HCT116 (cell line): ENCODE measurements around the gene PLCD4. TPM values are rescaled to one million over a fixed set of nuclear protein-coding genes. Genes with fewer than 3 reads are reported as not detected.

Source experiments
- ATAC-seq: fragments of 200-7000 bp; cut with Tn5 transposase; 2 replicates; pipeline ENCODE4 v1.9.1; 2020; ENCODE audit warnings: mild to moderate bottlenecking, moderate library complexity
- Bru-seq: library from RNA; stranded (reverse); fragments of 400-500 nt; gene quantifications from one replicate; lab custom pipeline; 2021; lab: Mats Ljungman, UMichigan
- BruChase-seq, 2 experiments: library from RNA; stranded (reverse); fragments of 400-500 nt; gene quantifications; one replicate each; lab custom pipeline; 2021; lab: Mats Ljungman, UMichigan
- BruUV-seq: library from RNA; stranded (reverse); fragments of 400-500 nt; replicated peaks from 2 replicates; lab custom pipeline; 2021; lab: Mats Ljungman, UMichigan
- CTCF ChIA-PET: fragments of 300-600 bp; sonication (Branson Sonifier 250); formaldehyde crosslinking; loops from one replicate; lab custom pipeline; 2021; ENCODE audit warnings: antibody characterized with exemption; lab: Charles Lee
- POLR2A ChIA-PET: fragments of 300-600, 350-600 bp; sonication (Branson Sonifier 250); formaldehyde crosslinking; loops from one replicate; lab custom pipeline; 2021; ENCODE audit warnings: antibody characterized with exemption; lab: Charles Lee
- RAD21 ChIA-PET, 2 experiments: fragments of 300-600 bp; sonication (Branson Sonifier 250); formaldehyde crosslinking; loops; one replicate each; lab custom pipeline; 2023; ENCODE audit warnings: low total read pairs in 2 of 2; ENCODE audit not compliant: uncharacterized antibody in 2 of 2, unreplicated experiment in 2 of 2, low non-redundant PET in 1 of 2; lab: Charles Lee
- DNase-seq: peaks from one replicate; pipeline ENCODE4 v3.0.0-alpha.2; 2010; ENCODE audit warnings: low read depth, low spot score
- H2AFZ ChIP-seq: fragments of 200-600 bp; shearing (Covaris generic), sonication (generic); 2 replicates; pipeline ENCODE4 v1.6.1; 2017; ENCODE audit warnings: low read depth, mixed run types, mixed read lengths, antibody characterized with exemption, low read length; ENCODE audit not compliant: poor library complexity, severe bottlenecking
- H3K27ac ChIP-seq: 2 replicates; pipeline ENCODE4 v1.5.1; 2012; ENCODE audit warnings: low read depth, low read length
- H3K27me3 ChIP-seq: fragments of 200-600 bp; sonication (generic); 2 replicates; pipeline ENCODE4 v1.6.1; 2016; ENCODE audit warnings: mixed run types, low read length, mixed read lengths; ENCODE audit not compliant: insufficient read depth
- H3K36me3 ChIP-seq, 2 experiments: fragments of 200-500 bp in 1 of 2; fragments of 200-600 bp in 1 of 2; sonication (Bioruptor generic) in 1 of 2; sonication (generic) in 1 of 2; 2 replicates each; pipeline versions ENCODE4 v1.5.1 to v1.6.1; 2014 to 2016; ENCODE audit warnings: low read length in 2 of 2, inconsistent platforms in 1 of 2, mixed read lengths in 1 of 2, mixed run types in 1 of 2; ENCODE audit not compliant: insufficient read depth in 2 of 2, control insufficient read depth in 1 of 2
- H3K4me1 ChIP-seq, 2 experiments: fragments of 200-600 bp in 1 of 2; sonication (generic) in 1 of 2; 2 replicates each; pipeline versions ENCODE4 v1.5.1 to v1.6.1; 2012 to 2017; ENCODE audit warnings: low read length in 2 of 2, inconsistent platforms in 1 of 2, mild to moderate bottlenecking in 1 of 2, mixed read lengths in 1 of 2, mixed run types in 1 of 2, moderate library complexity in 1 of 2; ENCODE audit not compliant: insufficient read depth in 2 of 2, control insufficient read depth in 1 of 2
- H3K4me2 ChIP-seq: fragments of 200-600 bp; sonication (generic); 2 replicates; pipeline ENCODE4 v1.6.1; 2017; ENCODE audit warnings: mixed run types, low read length, mixed read lengths
- H3K4me3 ChIP-seq, 2 experiments: fragments of 200-600 bp in 1 of 2; sonication (generic) in 1 of 2; replicated peaks in 1 of 2; 2 replicates each; pipeline ENCODE4 v1.5.1; 2011 to 2016; ENCODE audit warnings: low read length in 2 of 2, control low read depth in 1 of 2, low read depth in 1 of 2, mild to moderate bottlenecking in 1 of 2, mixed read lengths in 1 of 2, mixed run types in 1 of 2
- H3K79me2 ChIP-seq: fragments of 200-600 bp; sonication (generic); 2 replicates; pipeline ENCODE4 v1.6.1; 2017; ENCODE audit warnings: mild to moderate bottlenecking, mixed run types, low read length, moderate library complexity, mixed read lengths; ENCODE audit not compliant: insufficient read depth
- H3K9ac ChIP-seq: fragments of 200-600 bp; sonication (generic); 2 replicates; pipeline ENCODE4 v1.6.1; 2016; ENCODE audit warnings: low read length, mixed read lengths
- H3K9me2 ChIP-seq: fragments of 200-600 bp; sonication (generic), shearing (Covaris generic); 2 replicates; pipeline ENCODE4 v1.6.1; 2017; ENCODE audit warnings: mixed run types, mild to moderate bottlenecking, moderate library complexity; ENCODE audit not compliant: insufficient read depth
- H3K9me3 ChIP-seq, 2 experiments: fragments of 200-500 bp in 1 of 2; fragments of 200-600 bp in 1 of 2; sonication (Bioruptor generic) in 1 of 2; sonication (generic) in 1 of 2; 2 replicates each; pipeline ENCODE4 v1.6.1; 2014 to 2017; ENCODE audit warnings: low read length in 2 of 2, mixed read lengths in 2 of 2, inconsistent platforms in 1 of 2, low read depth in 1 of 2, mild to moderate bottlenecking in 1 of 2, mixed run types in 1 of 2, moderate library complexity in 1 of 2; ENCODE audit not compliant: control insufficient read depth in 1 of 2, insufficient read depth in 1 of 2
- H4K20me1 ChIP-seq: fragments of 200-600 bp; sonication (generic), shearing (Covaris generic); 2 replicates; pipeline ENCODE4 v1.6.1; 2017; ENCODE audit warnings: mixed run types, mild to moderate bottlenecking, moderate library complexity; ENCODE audit not compliant: insufficient read depth
- ATF3 ChIP-seq: IDR thresholded peaks from 2 replicates; pipeline ENCODE4 v1.6.1; 2012
- CBX3 ChIP-seq: IDR thresholded peaks from 2 replicates; pipeline ENCODE4 v1.6.1; 2012; ENCODE audit warnings: low read depth
- CTCF ChIP-seq, 3 experiments: fragments of 200-600 bp in 1 of 3; sonication (generic) in 1 of 3; IDR thresholded peaks in 2 of 3; conservative IDR thresholded peaks in 1 of 3; 2 replicates each; pipeline ENCODE4 v1.5.1; 2012 to 2017; ENCODE audit warnings: low read depth in 2 of 3, low read length in 2 of 3, antibody characterized with exemption in 1 of 3, borderline replicate concordance in 1 of 3, control low read depth in 1 of 3, mild to moderate bottlenecking in 1 of 3, mixed read lengths in 1 of 3, mixed run types in 1 of 3, moderate library complexity in 1 of 3; ENCODE audit not compliant: insufficient read depth in 1 of 3
- EGR1 ChIP-seq: IDR thresholded peaks from 2 replicates; pipeline ENCODE4 v1.6.1; 2012; ENCODE audit warnings: low read depth
- ELF1 ChIP-seq: IDR thresholded peaks from 2 replicates; pipeline ENCODE4 v1.6.1; 2012; ENCODE audit warnings: low read depth, borderline replicate concordance
- EZH2phosphoT487 ChIP-seq: fragments of 200-600 bp; IDR thresholded peaks from 2 replicates; pipeline ENCODE4 v1.6.1; 2018; ENCODE audit warnings: antibody characterized with exemption, borderline replicate concordance
- FOSL1 ChIP-seq: IDR thresholded peaks from 2 replicates; pipeline ENCODE4 v1.6.1; 2012; ENCODE audit warnings: low read depth
- POLR2A ChIP-seq: IDR thresholded peaks from 2 replicates; pipeline ENCODE4 v1.7.0; 2011; ENCODE audit warnings: borderline replicate concordance; ENCODE audit not compliant: insufficient read depth, insufficient read length; ENCODE audit errors: extremely low read depth
- POLR2AphosphoS5 ChIP-seq: IDR thresholded peaks from 2 replicates; pipeline ENCODE4 v1.6.1; 2011; ENCODE audit warnings: mild to moderate bottlenecking, low read depth, low read length, moderate library complexity
- RAD21 ChIP-seq: IDR thresholded peaks from 2 replicates; pipeline ENCODE4 v1.6.1; 2012; ENCODE audit warnings: low read depth, mild to moderate bottlenecking
- REST ChIP-seq: IDR thresholded peaks from 2 replicates; pipeline ENCODE4 v1.6.1; 2012; ENCODE audit warnings: low read depth
- SIN3A ChIP-seq: IDR thresholded peaks from 2 replicates; pipeline ENCODE4 v1.6.1; 2012; ENCODE audit warnings: low read depth
- SP1 ChIP-seq: IDR thresholded peaks from 2 replicates; pipeline ENCODE4 v1.6.1; 2012; ENCODE audit warnings: low read depth
- TCF7L2 ChIP-seq: IDR thresholded peaks from 2 replicates; pipeline ENCODE4 v1.7.0; 2011; ENCODE audit warnings: borderline replicate concordance, inconsistent platforms; ENCODE audit not compliant: insufficient read depth, insufficient read length; ENCODE audit errors: extremely low read depth
- YY1 ChIP-seq: IDR thresholded peaks from 2 replicates; pipeline ENCODE4 v1.6.1; 2011; ENCODE audit warnings: low read length, low read depth, moderate library complexity, mild to moderate bottlenecking; ENCODE audit not compliant: insufficient replicate concordance; ENCODE audit errors: extremely low read depth
- intact Hi-C: fragments of 100-400 bp; cut with micrococcal nuclease; formaldehyde crosslinking; loops from 2 replicates; pipeline ENCODE4 v1.10.0; 2022
- long read RNA-seq: library from polyadenylated mRNA; unstranded; transcript quantifications from one replicate; pipeline ENCODE4 v2.0.0, GENCODE V29; 2021; ENCODE audit not compliant: unreplicated experiment
- polyA plus RNA-seq: library from polyadenylated mRNA; unstranded; fragments of >200 nt; gene quantifications from 2 replicates; pipeline ENCODE4 v1.2.1, GENCODE V29; 2012; ENCODE audit warnings: missing spikeins
- total RNA-seq: library from RNA; stranded (reverse); gene quantifications from one replicate; pipeline ENCODE4 v1.2.1, GENCODE V29; 2021; ENCODE audit not compliant: unreplicated experiment
- TF ChIP-seq, protein P1 (sequence below): IDR thresholded peaks from 2 replicates; pipeline ENCODE4 v1.6.1; 2011; ENCODE audit warnings: mild to moderate bottlenecking, low read length, moderate library complexity; ENCODE audit not compliant: insufficient replicate concordance; ENCODE audit errors: extremely low read depth

The PLCD4 gene
- total RNA-seq = 0.64 TPM
- 1.2 and 1.4 TPM in 2 replicates for polyA plus RNA-seq
- Bru-seq, nascent RNA = percentile 24 among the genes with signal in this experiment
- BruChase-seq, experiment 1, labeled RNA remaining after a 6-hour chase = percentile 38 among the genes with signal in this experiment
- BruChase-seq, experiment 2, labeled RNA remaining after a 2-hour chase = percentile 30 among the genes with signal in this experiment
- long read RNA-seq = 0 reads

DNA sequence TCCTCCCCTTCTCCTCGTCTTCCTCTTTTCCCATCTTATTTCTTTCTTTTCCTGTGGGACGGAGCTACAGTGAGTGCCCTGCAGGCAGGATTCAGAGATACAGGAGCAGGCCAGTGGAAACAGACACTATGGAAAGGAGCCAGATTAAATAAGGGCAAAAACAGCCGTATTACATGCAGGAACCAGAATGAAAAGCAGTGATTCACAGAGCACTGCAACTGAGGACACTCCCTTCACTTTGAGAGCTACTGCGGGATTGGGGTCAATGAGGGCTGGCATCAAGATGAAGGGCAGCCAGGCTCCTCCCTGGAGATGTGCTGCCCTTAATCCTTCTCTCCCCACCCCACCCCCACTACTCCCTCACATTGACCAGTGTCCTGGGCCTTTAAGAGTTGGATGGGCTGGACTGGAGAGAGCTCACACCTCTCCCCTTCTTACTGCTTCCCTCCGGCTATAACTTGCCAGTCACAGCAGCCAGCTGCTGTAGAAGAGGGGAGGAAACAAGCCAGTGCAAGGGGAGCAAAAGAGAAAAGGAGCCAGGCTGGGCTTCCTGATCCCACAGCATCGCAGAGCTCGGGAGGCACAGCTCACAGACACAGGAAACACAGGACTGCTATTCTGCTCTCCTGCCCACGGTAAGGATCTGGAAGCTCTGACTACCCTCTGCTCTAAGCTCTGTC lies at the start of gene PLCD4:
Gene PLCD4, plus strand, starts transcription at position 464 of the 680 bp plus-strand sequence. CDS start 7,841 bp downstream, outside the sequence.
- CTCF ChIA-PET = no interaction called here
- intact Hi-C loops = no loop called here
- no TSS peak for BruUV-seq

More for the DNA sequence above, at the start of gene PLCD4:
- Histone ChIP-seq H3K4me2 (no peak within 1 kb of the TSS), H3K4me1 (peaks cover 5 to 12% of the 10 kb centered on the region in 2 experiments; a peak in 2 of 4 replicates), H4K20me1 (no peaks in the 10 kb centered on the region), H2AFZ (no peak within 1 kb of the TSS), H3K4me3 (no peak within 1 kb of the TSS), H3K9me2 (no peaks in the 10 kb centered on the region), H3K79me2 (no peaks in the 10 kb centered on the region), H3K27ac (no peak within 1 kb of the TSS), H3K9ac (no peak within 1 kb of the TSS), H3K27me3 (no peaks in the 10 kb centered on the region), H3K36me3 (no peaks in the 10 kb centered on the region), H3K9me3 (no peaks in the 10 kb centered on the region)
- ATAC-seq (peak; percentile 39; the same call in 1 of the 2 replicates), DNase-seq (no peak)
- ChIA-PET POLR2A (no interaction called here), RAD21 (no interaction called here)
- no peak for TF ChIP-seq CTCF (IDR thresholded peaks at IDR 0.05 in 2 of 3, conservative IDR thresholded peaks at IDR 0.05 in 1 of 3; ENCODE audit: borderline replicate concordance in 1 of 3, insufficient read depth in 1 of 3, low read depth in 2 of 3, low read length in 2 of 3)
- TF ChIP-seq ELF1 = no peak
- no peak for TF ChIP-seq POLR2AphosphoS5
- no peak for TF ChIP-seq FOSL1
- no peak for TF ChIP-seq ATF3
- no peak for TF ChIP-seq POLR2A
- no peak for TF ChIP-seq EGR1
- no peak for TF ChIP-seq SIN3A
- no peak for TF ChIP-seq SP1
- TF ChIP-seq REST = no peak
- no peak for TF ChIP-seq EZH2phosphoT487
- TF ChIP-seq TCF7L2 = no peak
- TF ChIP-seq YY1 = no peak
- TF ChIP-seq, protein P1, sequence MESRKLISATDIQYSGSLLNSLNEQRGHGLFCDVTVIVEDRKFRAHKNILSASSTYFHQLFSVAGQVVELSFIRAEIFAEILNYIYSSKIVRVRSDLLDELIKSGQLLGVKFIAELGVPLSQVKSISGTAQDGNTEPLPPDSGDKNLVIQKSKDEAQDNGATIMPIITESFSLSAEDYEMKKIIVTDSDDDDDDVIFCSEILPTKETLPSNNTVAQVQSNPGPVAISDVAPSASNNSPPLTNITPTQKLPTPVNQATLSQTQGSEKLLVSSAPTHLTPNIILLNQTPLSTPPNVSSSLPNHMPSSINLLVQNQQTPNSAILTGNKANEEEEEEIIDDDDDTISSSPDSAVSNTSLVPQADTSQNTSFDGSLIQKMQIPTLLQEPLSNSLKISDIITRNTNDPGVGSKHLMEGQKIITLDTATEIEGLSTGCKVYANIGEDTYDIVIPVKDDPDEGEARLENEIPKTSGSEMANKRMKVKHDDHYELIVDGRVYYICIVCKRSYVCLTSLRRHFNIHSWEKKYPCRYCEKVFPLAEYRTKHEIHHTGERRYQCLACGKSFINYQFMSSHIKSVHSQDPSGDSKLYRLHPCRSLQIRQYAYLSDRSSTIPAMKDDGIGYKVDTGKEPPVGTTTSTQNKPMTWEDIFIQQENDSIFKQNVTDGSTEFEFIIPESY = no peak
- no peak for TF ChIP-seq RAD21
- no peak for TF ChIP-seq CBX3
